Measurements from ENCODE around the gene CTDSP1.

DNA sequence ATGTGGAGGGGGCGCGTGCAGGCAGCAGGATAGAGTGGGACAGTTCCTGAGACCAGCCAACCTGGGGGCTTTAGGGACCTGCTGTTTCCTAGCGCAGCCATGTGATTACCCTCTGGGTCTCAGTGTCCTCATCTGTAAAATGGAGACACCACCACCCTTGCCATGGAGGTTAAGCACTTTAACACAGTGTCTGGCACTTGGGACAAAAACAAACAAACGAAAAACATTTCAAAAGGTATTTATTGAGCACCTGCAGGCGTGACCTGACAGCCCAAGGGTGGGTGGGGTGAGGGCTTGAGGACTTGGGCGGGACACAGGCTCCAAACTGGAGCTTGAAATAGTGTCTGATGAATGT is 4.6 kb upstream of the CTDSP1 start:
- TF ChIP-seq, protein P1, sequence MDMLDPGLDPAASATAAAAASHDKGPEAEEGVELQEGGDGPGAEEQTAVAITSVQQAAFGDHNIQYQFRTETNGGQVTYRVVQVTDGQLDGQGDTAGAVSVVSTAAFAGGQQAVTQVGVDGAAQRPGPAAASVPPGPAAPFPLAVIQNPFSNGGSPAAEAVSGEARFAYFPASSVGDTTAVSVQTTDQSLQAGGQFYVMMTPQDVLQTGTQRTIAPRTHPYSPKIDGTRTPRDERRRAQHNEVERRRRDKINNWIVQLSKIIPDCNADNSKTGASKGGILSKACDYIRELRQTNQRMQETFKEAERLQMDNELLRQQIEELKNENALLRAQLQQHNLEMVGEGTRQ (CRISPR knock-in tag; IDR thresholded peaks at IDR 0.05), result no peak
- TF ChIP-seq CTCF (IDR thresholded peaks at IDR 0.05) (no peak), MYBL2 (CRISPR knock-in tag; IDR thresholded peaks at IDR 0.05) (no peak), NR3C1 (CRISPR knock-in tag; conservative IDR thresholded peaks at IDR 0.05; ENCODE audit: low read depth) (no peak), TEAD4 (CRISPR knock-in tag; IDR thresholded peaks at IDR 0.05) (no peak), TCF7 (CRISPR knock-in tag; IDR thresholded peaks at IDR 0.05; ENCODE audit: low read depth) (no peak), NR2C2 (CRISPR knock-in tag; IDR thresholded peaks at IDR 0.05) (no peak)
- TF ChIP-seq, protein P2, sequence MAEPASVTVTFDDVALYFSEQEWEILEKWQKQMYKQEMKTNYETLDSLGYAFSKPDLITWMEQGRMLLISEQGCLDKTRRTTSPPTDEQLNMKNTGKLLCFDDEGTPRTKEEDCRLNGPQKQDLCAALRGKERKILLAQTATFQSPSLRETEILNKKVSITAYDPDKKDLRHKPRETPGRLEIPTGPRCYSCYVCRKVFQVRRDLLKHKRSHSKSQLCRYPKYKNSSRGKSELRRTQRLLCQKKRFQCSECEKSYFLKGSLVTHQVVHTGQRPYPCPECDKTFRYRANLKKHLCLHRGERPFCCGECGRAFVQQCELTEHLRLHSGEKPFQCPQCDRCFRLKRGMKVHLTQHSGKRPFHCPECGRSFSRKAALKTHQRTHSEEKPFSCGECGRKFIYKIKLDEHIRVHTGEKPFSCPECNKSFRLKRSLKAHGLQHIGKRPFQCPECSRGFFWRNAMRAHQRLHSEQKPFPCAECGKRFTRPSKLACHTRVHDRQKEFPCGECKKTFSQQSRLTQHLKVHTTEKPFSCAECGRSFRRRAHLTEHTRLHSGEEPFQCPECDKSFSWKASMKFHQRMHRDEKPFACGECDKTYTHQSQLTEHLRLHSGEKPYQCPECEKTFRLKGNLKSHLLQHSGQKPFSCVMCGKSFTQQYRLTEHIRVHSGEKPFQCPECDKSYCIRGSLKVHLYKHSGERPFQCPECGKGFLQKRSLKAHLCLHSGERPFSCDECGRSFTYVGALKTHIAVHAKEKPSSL (CRISPR knock-in tag; conservative IDR thresholded peaks at IDR 0.05), result no peak

Data from WTC11 (cell line).